Right renal pelvis (tissue), 4 donors: ENCODE measurements around the gene CAT. TPM values are rescaled to one million over a fixed set of nuclear protein-coding genes. Genes with fewer than 3 reads are reported as not detected.

Source experiments
- DNase-seq, 4 donors: peaks; one replicate each; pipeline ENCODE4 v3.0.0-alpha.2; 2013; ENCODE audit warnings: low read depth in 4 of 4, low spot score in 3 of 4, missing footprints in 1 of 4
- polyA plus RNA-seq, 4 donors: library from polyadenylated mRNA; unstranded; fragments of 120-200 nt; gene quantifications; one replicate each; pipeline ENCODE4 v1.2.1, GENCODE V29; 2013; ENCODE audit not compliant: insufficient read length in 4 of 4

CAT gene
- polyA plus RNA-seq, 4 donors: 165 to 181 (median 170) TPM

DNA sequence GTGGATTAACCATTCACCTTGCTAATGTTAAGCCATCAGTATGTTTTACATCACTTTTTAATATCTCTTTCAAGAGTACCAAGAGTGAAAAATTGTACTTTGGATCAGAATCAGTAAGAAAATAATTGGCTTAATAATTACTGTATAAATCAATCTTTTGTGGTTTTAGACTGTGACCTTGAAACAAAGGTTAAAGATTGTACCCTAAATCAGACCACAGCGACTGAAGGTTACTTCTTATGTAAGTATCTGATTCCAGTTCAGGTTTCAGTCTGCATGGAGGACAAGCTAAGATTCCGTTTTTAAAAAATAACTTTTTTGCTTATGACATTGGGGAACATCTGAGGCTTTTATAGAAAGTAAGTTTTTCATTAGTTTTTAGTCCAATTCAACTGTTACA, 18.9 kb downstream of the CAT start:
- DNase-seq: no peak

DNA sequence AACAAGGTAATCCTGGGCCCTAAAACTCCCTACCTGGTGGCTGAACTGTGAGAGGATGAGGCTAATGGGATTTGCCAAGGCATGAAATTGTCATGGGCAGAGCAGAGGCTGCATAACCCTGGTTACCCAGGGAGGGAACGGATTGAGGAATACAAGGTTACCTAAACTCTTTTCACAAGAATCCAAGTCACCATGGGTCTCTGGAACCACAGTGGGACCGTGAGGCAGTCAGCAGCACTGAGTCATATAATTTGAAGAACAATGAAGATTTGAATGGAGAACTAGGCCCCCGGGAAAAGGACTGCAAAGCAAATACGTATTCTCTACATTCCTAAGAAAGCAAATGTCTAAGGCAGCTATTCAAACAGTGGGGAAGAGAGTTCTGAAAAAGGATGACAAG, 19.8 kb downstream of the CAT start:
- no peak for DNase-seq

- DNase-seq: no peak
These were observed 20.9 kb downstream of the CAT start for GRCh38 chr11:34459507-34460162.

- DNase-seq: no peak
These were observed 21.5 kb downstream of the CAT start for GRCh38 chr11:34460278-34460677.

DNA sequence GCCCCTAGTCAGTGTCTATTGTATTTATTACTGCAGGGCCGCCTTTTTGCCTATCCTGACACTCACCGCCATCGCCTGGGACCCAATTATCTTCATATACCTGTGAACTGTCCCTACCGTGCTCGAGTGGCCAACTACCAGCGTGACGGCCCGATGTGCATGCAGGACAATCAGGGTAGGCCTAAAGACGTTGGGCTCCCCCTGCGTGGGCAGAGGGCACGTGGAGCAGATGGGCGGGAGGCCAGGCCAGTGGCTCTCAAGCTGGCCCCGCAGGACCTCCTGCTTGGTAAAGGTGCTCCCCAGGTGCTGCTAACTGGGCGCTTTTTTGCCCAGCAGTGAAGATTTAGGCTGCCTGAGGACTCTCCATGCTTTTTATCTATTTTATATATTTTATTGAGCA, 22.5 kb downstream of the CAT start:
- DNase-seq: no peak

GRCh38 chr11:34464591-34465051, 25.9 kb downstream of the CAT start:
- no peak for DNase-seq

DNA sequence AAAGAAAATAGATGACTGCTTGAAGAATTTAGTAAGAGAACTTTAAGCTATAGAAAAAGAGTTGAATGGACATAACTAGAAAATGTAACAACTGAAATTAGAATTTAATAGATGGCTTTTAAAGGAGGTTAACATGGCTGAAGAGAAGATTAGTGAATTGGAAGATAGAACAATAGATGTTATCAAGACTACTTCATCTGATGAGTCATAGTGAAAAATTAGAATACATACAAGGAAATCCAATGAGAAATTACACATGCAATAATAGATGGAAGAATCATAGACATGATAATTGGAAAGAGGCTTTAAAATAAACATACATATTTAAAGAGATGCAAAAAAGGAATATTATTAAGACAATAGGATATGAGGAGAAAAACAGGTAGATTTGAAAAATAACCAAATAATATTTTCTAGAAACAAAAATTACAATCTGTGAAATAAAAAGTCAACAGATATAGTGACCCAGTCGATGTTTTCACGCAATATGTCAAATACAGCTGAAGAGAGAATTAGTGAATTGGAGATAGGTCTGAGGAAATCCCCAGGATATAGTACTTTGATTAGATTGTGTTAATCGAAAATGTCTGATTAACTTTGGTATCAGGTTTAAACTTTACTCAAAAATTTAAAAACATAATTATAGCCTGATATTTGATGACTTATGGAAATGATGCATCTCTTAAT, 28.2 kb downstream of the CAT start:
- no peak for DNase-seq

- no peak for DNase-seq
These were observed 29.6 kb downstream of the CAT start for GRCh38 chr11:34468209-34468841.

DNA sequence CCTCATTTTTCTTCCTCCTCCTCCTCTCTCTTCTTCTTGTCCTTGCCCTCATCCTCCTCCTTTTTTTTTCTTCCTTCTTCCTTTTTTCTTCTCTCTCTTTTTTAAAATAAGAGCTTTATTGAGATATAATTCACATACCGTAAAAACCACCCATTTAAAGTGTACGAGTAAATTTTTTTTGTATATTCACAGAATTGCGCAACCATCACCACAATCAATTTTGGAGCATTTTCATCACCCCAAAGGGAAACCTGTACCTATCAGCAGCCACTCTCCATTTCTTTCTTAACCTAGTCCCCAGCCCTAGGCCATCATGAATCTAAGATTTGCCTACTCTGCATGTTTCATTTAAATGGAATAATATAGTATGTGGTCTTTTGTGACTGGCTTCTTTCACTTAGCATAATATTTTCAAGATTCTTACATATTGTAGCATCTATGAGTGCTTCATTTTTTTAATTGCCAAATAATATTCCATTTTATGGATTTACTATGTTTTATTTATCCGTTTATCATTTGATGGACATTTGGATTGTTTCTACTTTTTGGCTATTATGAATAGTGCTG, 35.0 kb downstream of the CAT start:
- no peak for DNase-seq

DNA sequence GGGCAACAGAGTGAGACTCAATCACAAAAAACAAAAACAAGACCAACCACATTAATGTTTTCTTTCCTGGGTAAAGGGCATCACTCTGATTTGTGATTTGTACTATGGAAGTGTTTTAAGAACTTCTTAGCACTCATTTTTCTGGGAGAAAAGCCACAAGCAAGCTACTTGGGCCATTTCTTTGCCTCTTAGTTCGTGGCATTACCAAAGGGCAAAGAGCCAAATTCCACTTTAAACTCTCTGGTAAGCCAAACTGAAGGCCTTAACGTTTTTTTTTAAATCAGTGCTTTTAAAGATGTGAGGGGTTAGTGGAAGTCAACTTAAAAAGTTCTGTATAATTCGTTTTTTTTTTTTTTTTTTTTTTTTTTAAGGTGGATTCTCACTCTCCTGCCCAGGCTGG, 36.9 kb downstream of the CAT start:
- DNase-seq: no peak

GRCh38 chr11:34476849-34477248, 38.1 kb downstream of the CAT start:
- DNase-seq: no peak

- no peak for DNase-seq
These were observed 40.3 kb downstream of the CAT start for GRCh38 chr11:34478845-34479663.

DNA sequence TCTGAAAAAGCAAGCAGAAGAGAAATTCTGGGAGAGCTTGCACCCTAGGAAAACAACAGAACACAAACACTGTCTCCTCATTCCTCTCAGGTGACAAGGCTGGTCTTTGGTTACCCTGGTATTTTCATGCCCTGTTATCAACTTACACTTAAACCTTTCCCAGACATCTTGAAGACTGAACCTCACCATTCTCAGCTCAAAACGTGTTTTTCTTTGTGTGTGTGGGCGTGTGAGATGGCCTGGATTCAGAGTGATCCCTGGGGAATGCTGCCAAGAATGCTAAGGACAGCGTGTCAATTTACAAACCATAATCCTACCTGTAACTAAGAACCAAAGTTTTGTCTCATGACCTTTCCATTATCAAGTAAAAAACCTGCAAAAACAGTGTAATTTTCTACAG, 41.6 kb downstream of the CAT start:
- DNase-seq: no peak

DNA sequence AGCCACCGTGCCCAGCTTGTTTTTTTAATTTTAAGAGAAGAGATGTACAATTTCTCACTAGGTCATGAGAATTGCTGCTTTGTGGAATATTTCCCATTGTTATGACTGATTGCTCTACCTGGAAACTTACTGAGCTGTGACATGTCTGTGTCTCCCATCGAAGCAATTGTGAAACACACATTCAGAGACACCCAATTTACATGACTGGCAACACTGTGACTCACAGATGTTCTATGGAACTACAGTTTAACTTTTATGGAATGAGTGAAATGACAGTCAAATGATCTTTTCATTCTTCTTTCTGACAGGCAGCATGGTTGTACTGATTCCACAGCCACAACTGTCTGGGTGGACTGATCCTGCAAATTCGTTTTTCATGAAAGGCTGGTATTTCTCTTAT, 42.6 kb downstream of the CAT start:
- DNase-seq: no peak

- DNase-seq: no peak
These were observed 44.6 kb downstream of the CAT start for GRCh38 chr11:34483106-34483874.

- no peak for DNase-seq
These were observed 48.7 kb downstream of the CAT start for GRCh38 chr11:34487430-34487829.

- DNase-seq: no peak
These were observed 50.3 kb downstream of the CAT start for GRCh38 chr11:34488855-34489557.

- DNase-seq: no peak
These were observed 51.6 kb downstream of the CAT start for GRCh38 chr11:34490304-34490703.

GRCh38 chr11:34492806-34493414, 54.2 kb downstream of the CAT start:
- peak in 3 of 4 donors; percentile 44 to 66 (median 53) for DNase-seq
